ENCODE data around the gene COG1.

The COG1 gene

GRCh38 chr17:73231395-73231794, 38.5 kb downstream of the COG1 start:
- DNase-seq: no peak

GRCh38 chr17:73231841-73232586, 39.2 kb downstream of the COG1 start:
- peak; percentile 75 for DNase-seq

- no peak for DNase-seq
Observed at GRCh38 chr17:73232587-73233373, 39.9 kb downstream of the COG1 start.

GRCh38 chr17:73234736-73235135, 41.9 kb downstream of the COG1 start:
- DNase-seq: no peak

- no peak for DNase-seq
Observed at GRCh38 chr17:73237714-73238113, 44.9 kb downstream of the COG1 start.

- no peak for DNase-seq
Observed at GRCh38 chr17:73240561-73240960, 47.7 kb downstream of the COG1 start.

GRCh38 chr17:73247726-73248125, 54.9 kb downstream of the COG1 start:
- no peak for DNase-seq

GRCh38 chr17:73248532-73248931, 55.7 kb downstream of the COG1 start:
- DNase-seq: no peak

GRCh38 chr17:73249700-73250099, 56.8 kb downstream of the COG1 start:
- DNase-seq: no peak

GRCh38 chr17:73250851-73251640, 58.2 kb downstream of the COG1 start:
- no peak for DNase-seq

GRCh38 chr17:73251871-73252270, 59.0 kb downstream of the COG1 start:
- no peak for DNase-seq

- DNase-seq: no peak
Observed at GRCh38 chr17:73255671-73256181, 62.9 kb downstream of the COG1 start.

GRCh38 chr17:73256220-73256619, 63.4 kb downstream of the COG1 start:
- no peak for DNase-seq

- DNase-seq: no peak
Observed at GRCh38 chr17:73257516-73257915, 64.7 kb downstream of the COG1 start.

All from NCI-H2029 treated with DMSO at 0.1 percent for 48 hours (cell line).